Measurements from ENCODE around the gene NME7.

NME7 gene

DNA sequence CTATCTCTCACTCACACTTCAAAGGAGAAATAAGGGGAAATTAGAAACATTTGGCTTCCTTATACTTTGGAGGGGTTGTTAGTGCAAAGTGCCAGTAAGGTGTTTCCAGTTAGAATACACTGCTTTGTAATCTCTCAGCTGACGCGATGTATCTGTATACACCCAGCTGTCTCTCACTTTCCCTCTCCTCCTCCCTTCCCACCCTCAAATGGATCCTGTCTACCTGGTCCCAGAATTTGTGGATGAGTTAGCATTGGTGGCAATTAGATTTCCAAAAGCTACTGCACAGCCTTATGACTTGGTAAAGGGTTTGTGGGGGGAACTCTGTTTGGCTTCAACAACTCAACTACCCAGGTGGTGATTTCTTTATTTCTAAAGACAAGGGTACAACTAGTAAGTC lies 250.6 kb downstream of the NME7 start:
- FAIRE-seq, result no peak
- TF ChIP-seq POLR2AphosphoS5 (IDR thresholded peaks at IDR 0.05; ENCODE audit: low read depth, low read length) (no peak), SPI1 (IDR thresholded peaks at IDR 0.05; ENCODE audit: low read depth, low read length) (no peak)
- DNase-seq (ENCODE audit: insufficient read length, low spot score), result no peak

GRCh38 chr1:169115891-169116585 lies 251.6 kb downstream of the NME7 start:
- peak; percentile 92 for FAIRE-seq

GRCh38 chr1:169113613-169114119 lies 253.9 kb downstream of the NME7 start:
- TF ChIP-seq POU2F2 (IDR thresholded peaks at IDR 0.05; ENCODE audit: low read depth, low read length) (peak; percentile 78; the same call in 1 of the 2 replicates), PAX5 (IDR thresholded peaks at IDR 0.05; ENCODE audit: insufficient read depth, low read length, severe bottlenecking) (no peak)
- no peak for FAIRE-seq

More at GRCh38 chr1:169115891-169116585, 251.6 kb downstream of the NME7 start:
- TF ChIP-seq POLR2AphosphoS5 (IDR thresholded peaks at IDR 0.05; ENCODE audit: low read depth, low read length) (no peak), POLR2A (IDR thresholded peaks at IDR 0.05; ENCODE audit: low read depth, low read length) (no peak), POU2F2 (IDR thresholded peaks at IDR 0.05; ENCODE audit: low read depth, low read length) (peak; percentile 47), SPI1 (IDR thresholded peaks at IDR 0.05; ENCODE audit: low read depth, low read length) (0 out of 2 replicates have a peak, but pooled peaks have one; percentile 10), PAX5 (IDR thresholded peaks at IDR 0.05; ENCODE audit: insufficient read depth, low read length, severe bottlenecking) (peak; percentile 49), TAF1 (IDR thresholded peaks at IDR 0.05; ENCODE audit: low read depth, low read length) (no peak)
- DNase-seq (ENCODE audit: insufficient read length, low spot score), result no peak

GRCh38 chr1:169112241-169112640 lies 255.4 kb downstream of the NME7 start:
- TF ChIP-seq POLR2A (IDR thresholded peaks at IDR 0.05; ENCODE audit: low read depth, low read length), result no peak
- no peak for TF ChIP-seq POU2F2 (IDR thresholded peaks at IDR 0.05; ENCODE audit: low read depth, low read length)
- no peak for TF ChIP-seq POLR2AphosphoS5 (IDR thresholded peaks at IDR 0.05; ENCODE audit: low read depth, low read length)
- no peak for TF ChIP-seq PAX5 (IDR thresholded peaks at IDR 0.05; ENCODE audit: insufficient read depth, low read length, severe bottlenecking)
- no peak for TF ChIP-seq TAF1 (IDR thresholded peaks at IDR 0.05; ENCODE audit: low read depth, low read length)
- TF ChIP-seq SPI1 (IDR thresholded peaks at IDR 0.05; ENCODE audit: low read depth, low read length), result no peak
- FAIRE-seq (peak; percentile 20), DNase-seq (ENCODE audit: insufficient read length, low spot score) (no peak)

More at GRCh38 chr1:169113613-169114119, 253.9 kb downstream of the NME7 start:
- DNase-seq (ENCODE audit: insufficient read length, low spot score), result no peak

GRCh38 chr1:169111472-169111871 lies 256.1 kb downstream of the NME7 start:
- DNase-seq (ENCODE audit: insufficient read length, low spot score), result no peak
- no peak for TF ChIP-seq SPI1 (IDR thresholded peaks at IDR 0.05; ENCODE audit: low read depth, low read length)
- no peak for TF ChIP-seq POU2F2 (IDR thresholded peaks at IDR 0.05; ENCODE audit: low read depth, low read length)
- no peak for TF ChIP-seq PAX5 (IDR thresholded peaks at IDR 0.05; ENCODE audit: insufficient read depth, low read length, severe bottlenecking)
- no peak for TF ChIP-seq TAF1 (IDR thresholded peaks at IDR 0.05; ENCODE audit: low read depth, low read length)
- no peak for TF ChIP-seq POLR2AphosphoS5 (IDR thresholded peaks at IDR 0.05; ENCODE audit: low read depth, low read length)
- no peak for TF ChIP-seq POLR2A (IDR thresholded peaks at IDR 0.05; ENCODE audit: low read depth, low read length)
- no peak for FAIRE-seq

DNA sequence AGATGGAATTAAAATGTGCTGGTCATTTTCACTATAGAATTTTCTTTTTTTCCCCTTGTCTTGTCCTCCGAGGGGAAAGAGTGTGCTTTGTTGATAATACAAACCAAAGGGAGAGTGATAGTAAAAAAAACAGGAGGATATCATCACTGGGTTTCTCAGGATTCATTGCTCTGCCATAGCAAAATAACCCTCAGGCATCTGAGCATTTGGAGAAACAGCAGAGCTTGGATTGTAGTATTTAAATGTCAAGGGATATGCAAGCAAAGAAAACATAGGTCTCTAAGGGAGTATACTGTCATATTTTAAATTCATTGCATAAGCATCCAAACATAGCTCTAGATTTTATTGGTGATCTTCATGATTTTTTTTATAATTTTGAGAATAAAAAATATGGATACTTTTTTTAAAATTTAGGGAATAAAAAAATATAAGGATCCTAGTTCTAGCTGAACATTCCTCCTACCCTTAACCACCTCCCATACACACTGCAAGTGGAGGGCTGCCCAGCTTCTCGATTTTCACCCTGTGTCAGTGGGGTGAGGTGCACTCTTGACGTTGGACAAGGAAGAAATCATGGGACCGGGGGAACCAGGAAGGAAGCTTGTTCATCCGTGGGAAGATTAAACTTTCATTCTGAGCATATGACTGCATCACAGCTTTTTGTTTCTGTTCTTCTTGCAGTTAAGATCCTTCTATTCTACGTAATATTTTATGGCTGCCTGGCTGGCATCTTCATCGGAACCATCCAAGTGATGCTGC lies 256.7 kb downstream of the NME7 start:
- DNase-seq (ENCODE audit: insufficient read length, low spot score) (no peak), FAIRE-seq (no peak)
- no peak for TF ChIP-seq TAF1 (IDR thresholded peaks at IDR 0.05; ENCODE audit: low read depth, low read length)

DNA sequence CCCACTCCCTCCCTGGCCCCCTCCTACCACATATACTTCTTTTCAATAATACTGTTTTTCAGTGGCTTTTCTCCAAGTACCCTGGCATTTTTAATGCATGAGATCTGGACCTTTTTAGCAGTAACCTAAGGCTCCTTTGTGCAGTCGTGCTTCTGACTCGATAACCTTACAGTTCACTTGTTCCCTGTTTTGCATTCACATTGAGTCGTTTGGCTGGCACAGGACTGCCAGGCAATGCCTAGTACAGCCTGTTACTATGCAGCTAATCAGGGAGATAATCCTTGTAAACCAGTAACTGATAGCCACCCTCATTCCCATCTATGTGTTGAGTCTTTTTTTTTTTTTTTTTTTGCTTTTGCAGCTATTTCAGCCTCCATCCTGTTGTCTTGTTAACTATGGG lies 257.4 kb downstream of the NME7 start:
- no peak for DNase-seq (ENCODE audit: insufficient read length, low spot score)
- peak; percentile 20 for FAIRE-seq
- TF ChIP-seq POLR2AphosphoS5 (IDR thresholded peaks at IDR 0.05; ENCODE audit: low read depth, low read length) (no peak), POU2F2 (IDR thresholded peaks at IDR 0.05; ENCODE audit: low read depth, low read length) (no peak), SPI1 (IDR thresholded peaks at IDR 0.05; ENCODE audit: low read depth, low read length) (no peak), PAX5 (IDR thresholded peaks at IDR 0.05; ENCODE audit: insufficient read depth, low read length, severe bottlenecking) (no peak), POLR2A (IDR thresholded peaks at IDR 0.05; ENCODE audit: low read depth, low read length) (no peak), TAF1 (IDR thresholded peaks at IDR 0.05; ENCODE audit: low read depth, low read length) (no peak)

GRCh38 chr1:169109561-169110134 lies 257.9 kb downstream of the NME7 start:
- no peak for TF ChIP-seq POLR2AphosphoS5 (IDR thresholded peaks at IDR 0.05; ENCODE audit: low read depth, low read length)
- FAIRE-seq, result peak; percentile 9
- DNase-seq (ENCODE audit: insufficient read length, low spot score), result no peak

DNA sequence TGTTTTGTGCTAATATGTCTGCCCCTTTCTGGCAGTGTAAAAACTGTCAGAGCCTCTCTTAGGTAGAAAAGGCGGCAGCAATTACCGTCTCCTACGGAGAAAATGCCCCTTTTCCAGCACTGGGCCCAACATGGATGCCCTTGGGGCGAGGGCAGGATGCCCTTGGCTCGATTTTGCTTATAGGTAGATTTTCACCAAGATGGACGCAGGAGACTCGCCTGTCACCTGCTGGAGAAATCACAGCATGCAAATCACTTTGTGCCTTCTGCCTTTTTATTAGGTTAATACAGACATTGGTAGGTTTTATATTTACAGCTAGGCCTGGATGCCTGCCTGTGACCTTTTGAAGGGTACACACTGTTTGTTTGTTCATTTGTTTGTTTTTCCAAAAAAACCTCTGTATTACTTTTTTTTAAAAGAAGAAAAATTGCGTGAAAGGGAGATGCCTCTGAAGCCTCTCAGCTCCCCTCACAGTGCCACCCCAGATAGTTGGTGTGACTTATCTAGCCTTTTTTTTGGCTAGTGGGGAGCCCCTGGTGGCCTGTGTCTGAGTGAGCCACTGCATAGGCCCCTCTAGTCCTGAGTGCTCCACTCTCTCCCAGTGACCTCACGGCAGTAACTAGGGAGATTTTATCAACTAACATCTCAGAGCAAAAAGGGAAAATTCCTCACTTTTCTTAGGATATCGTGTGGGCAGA lies 258.6 kb downstream of the NME7 start:
- FAIRE-seq, result no peak
- DNase-seq (ENCODE audit: insufficient read length, low spot score), result no peak
- TF ChIP-seq POLR2AphosphoS5 (IDR thresholded peaks at IDR 0.05; ENCODE audit: low read depth, low read length) (no peak), POU2F2 (IDR thresholded peaks at IDR 0.05; ENCODE audit: low read depth, low read length) (peak; percentile 55; the same call in 1 of the 2 replicates), PAX5 (IDR thresholded peaks at IDR 0.05; ENCODE audit: insufficient read depth, low read length, severe bottlenecking) (no peak)

GRCh38 chr1:169108223-169108622 lies 259.4 kb downstream of the NME7 start:
- DNase-seq (ENCODE audit: insufficient read length, low spot score) (no peak), FAIRE-seq (no peak)
- TF ChIP-seq POLR2AphosphoS5 (IDR thresholded peaks at IDR 0.05; ENCODE audit: low read depth, low read length), result no peak
- TF ChIP-seq POLR2A (IDR thresholded peaks at IDR 0.05; ENCODE audit: low read depth, low read length), result no peak
- no peak for TF ChIP-seq POU2F2 (IDR thresholded peaks at IDR 0.05; ENCODE audit: low read depth, low read length)
- TF ChIP-seq TAF1 (IDR thresholded peaks at IDR 0.05; ENCODE audit: low read depth, low read length), result no peak
- no peak for TF ChIP-seq PAX5 (IDR thresholded peaks at IDR 0.05; ENCODE audit: insufficient read depth, low read length, severe bottlenecking)
- no peak for TF ChIP-seq SPI1 (IDR thresholded peaks at IDR 0.05; ENCODE audit: low read depth, low read length)
